HCT116 (cell line): ENCODE data around the gene ARFGEF3. TPM values are rescaled to one million over a fixed set of nuclear protein-coding genes. Genes with fewer than 3 reads are reported as not detected.

Experiments
- ATAC-seq: fragments of 200-7000 bp; cut with Tn5 transposase; 2 replicates; pipeline ENCODE4 v1.9.1; 2020; ENCODE audit warnings: mild to moderate bottlenecking, moderate library complexity
- BruUV-seq: library from RNA; stranded (reverse); fragments of 400-500 nt; replicated peaks from 2 replicates; lab custom pipeline; 2021; lab: Mats Ljungman, UMichigan
- CTCF ChIA-PET: fragments of 300-600 bp; sonication (Branson Sonifier 250); formaldehyde crosslinking; loops from one replicate; lab custom pipeline; 2021; ENCODE audit warnings: antibody characterized with exemption; lab: Charles Lee
- POLR2A ChIA-PET: fragments of 300-600, 350-600 bp; sonication (Branson Sonifier 250); formaldehyde crosslinking; loops from one replicate; lab custom pipeline; 2021; ENCODE audit warnings: antibody characterized with exemption; lab: Charles Lee
- RAD21 ChIA-PET, 2 experiments: fragments of 300-600 bp; sonication (Branson Sonifier 250); formaldehyde crosslinking; loops; one replicate each; lab custom pipeline; 2023; ENCODE audit warnings: low total read pairs in 2 of 2; ENCODE audit not compliant: uncharacterized antibody in 2 of 2, unreplicated experiment in 2 of 2, low non-redundant PET in 1 of 2; lab: Charles Lee
- DNase-seq: peaks from one replicate; pipeline ENCODE4 v3.0.0-alpha.2; 2010; ENCODE audit warnings: low read depth, low spot score
- H2AFZ ChIP-seq: fragments of 200-600 bp; shearing (Covaris generic), sonication (generic); 2 replicates; pipeline ENCODE4 v1.6.1; 2017; ENCODE audit warnings: low read depth, mixed run types, mixed read lengths, antibody characterized with exemption, low read length; ENCODE audit not compliant: poor library complexity, severe bottlenecking
- H3K27ac ChIP-seq: 2 replicates; pipeline ENCODE4 v1.5.1; 2012; ENCODE audit warnings: low read depth, low read length
- H3K27me3 ChIP-seq: fragments of 200-600 bp; sonication (generic); 2 replicates; pipeline ENCODE4 v1.6.1; 2016; ENCODE audit warnings: mixed run types, low read length, mixed read lengths; ENCODE audit not compliant: insufficient read depth
- H3K36me3 ChIP-seq, 2 experiments: fragments of 200-500 bp in 1 of 2; fragments of 200-600 bp in 1 of 2; sonication (Bioruptor generic) in 1 of 2; sonication (generic) in 1 of 2; 2 replicates each; pipeline versions ENCODE4 v1.5.1 to v1.6.1; 2014 to 2016; ENCODE audit warnings: low read length in 2 of 2, inconsistent platforms in 1 of 2, mixed read lengths in 1 of 2, mixed run types in 1 of 2; ENCODE audit not compliant: insufficient read depth in 2 of 2, control insufficient read depth in 1 of 2
- H3K4me1 ChIP-seq, 2 experiments: fragments of 200-600 bp in 1 of 2; sonication (generic) in 1 of 2; 2 replicates each; pipeline versions ENCODE4 v1.5.1 to v1.6.1; 2012 to 2017; ENCODE audit warnings: low read length in 2 of 2, inconsistent platforms in 1 of 2, mild to moderate bottlenecking in 1 of 2, mixed read lengths in 1 of 2, mixed run types in 1 of 2, moderate library complexity in 1 of 2; ENCODE audit not compliant: insufficient read depth in 2 of 2, control insufficient read depth in 1 of 2
- H3K4me2 ChIP-seq: fragments of 200-600 bp; sonication (generic); 2 replicates; pipeline ENCODE4 v1.6.1; 2017; ENCODE audit warnings: mixed run types, low read length, mixed read lengths
- H3K4me3 ChIP-seq, 2 experiments: fragments of 200-600 bp in 1 of 2; sonication (generic) in 1 of 2; replicated peaks in 1 of 2; 2 replicates each; pipeline ENCODE4 v1.5.1; 2011 to 2016; ENCODE audit warnings: low read length in 2 of 2, control low read depth in 1 of 2, low read depth in 1 of 2, mild to moderate bottlenecking in 1 of 2, mixed read lengths in 1 of 2, mixed run types in 1 of 2
- H3K79me2 ChIP-seq: fragments of 200-600 bp; sonication (generic); 2 replicates; pipeline ENCODE4 v1.6.1; 2017; ENCODE audit warnings: mild to moderate bottlenecking, mixed run types, low read length, moderate library complexity, mixed read lengths; ENCODE audit not compliant: insufficient read depth
- H3K9ac ChIP-seq: fragments of 200-600 bp; sonication (generic); 2 replicates; pipeline ENCODE4 v1.6.1; 2016; ENCODE audit warnings: low read length, mixed read lengths
- H3K9me2 ChIP-seq: fragments of 200-600 bp; sonication (generic), shearing (Covaris generic); 2 replicates; pipeline ENCODE4 v1.6.1; 2017; ENCODE audit warnings: mixed run types, mild to moderate bottlenecking, moderate library complexity; ENCODE audit not compliant: insufficient read depth
- H3K9me3 ChIP-seq, 2 experiments: fragments of 200-500 bp in 1 of 2; fragments of 200-600 bp in 1 of 2; sonication (Bioruptor generic) in 1 of 2; sonication (generic) in 1 of 2; 2 replicates each; pipeline ENCODE4 v1.6.1; 2014 to 2017; ENCODE audit warnings: low read length in 2 of 2, mixed read lengths in 2 of 2, inconsistent platforms in 1 of 2, low read depth in 1 of 2, mild to moderate bottlenecking in 1 of 2, mixed run types in 1 of 2, moderate library complexity in 1 of 2; ENCODE audit not compliant: control insufficient read depth in 1 of 2, insufficient read depth in 1 of 2
- H4K20me1 ChIP-seq: fragments of 200-600 bp; sonication (generic), shearing (Covaris generic); 2 replicates; pipeline ENCODE4 v1.6.1; 2017; ENCODE audit warnings: mixed run types, mild to moderate bottlenecking, moderate library complexity; ENCODE audit not compliant: insufficient read depth
- ATF3 ChIP-seq: IDR thresholded peaks from 2 replicates; pipeline ENCODE4 v1.6.1; 2012
- CBX3 ChIP-seq: IDR thresholded peaks from 2 replicates; pipeline ENCODE4 v1.6.1; 2012; ENCODE audit warnings: low read depth
- CEBPB ChIP-seq: IDR thresholded peaks from 2 replicates; pipeline ENCODE4 v1.6.1; 2012; ENCODE audit warnings: low read depth
- EZH2 ChIP-seq: fragments of 200-600 bp; sonication (generic); IDR thresholded peaks from 2 replicates; pipeline ENCODE4 v1.6.1; 2017; ENCODE audit warnings: antibody characterized with exemption, mixed run types
- EZH2phosphoT487 ChIP-seq: fragments of 200-600 bp; IDR thresholded peaks from 2 replicates; pipeline ENCODE4 v1.6.1; 2018; ENCODE audit warnings: antibody characterized with exemption, borderline replicate concordance
- JUND ChIP-seq: IDR thresholded peaks from 2 replicates; pipeline ENCODE4 v1.6.1; 2012
- POLR2AphosphoS5 ChIP-seq: IDR thresholded peaks from 2 replicates; pipeline ENCODE4 v1.6.1; 2011; ENCODE audit warnings: mild to moderate bottlenecking, low read depth, low read length, moderate library complexity
- RAD21 ChIP-seq: IDR thresholded peaks from 2 replicates; pipeline ENCODE4 v1.6.1; 2012; ENCODE audit warnings: low read depth, mild to moderate bottlenecking
- SIN3A ChIP-seq: IDR thresholded peaks from 2 replicates; pipeline ENCODE4 v1.6.1; 2012; ENCODE audit warnings: low read depth
- SP1 ChIP-seq: IDR thresholded peaks from 2 replicates; pipeline ENCODE4 v1.6.1; 2012; ENCODE audit warnings: low read depth
- SRF ChIP-seq: IDR thresholded peaks from 2 replicates; pipeline ENCODE4 v1.6.1; 2012; ENCODE audit warnings: low read depth
- TCF7L2 ChIP-seq: IDR thresholded peaks from 2 replicates; pipeline ENCODE4 v1.7.0; 2011; ENCODE audit warnings: borderline replicate concordance, inconsistent platforms; ENCODE audit not compliant: insufficient read depth, insufficient read length; ENCODE audit errors: extremely low read depth
- YY1 ChIP-seq: IDR thresholded peaks from 2 replicates; pipeline ENCODE4 v1.6.1; 2011; ENCODE audit warnings: low read length, low read depth, moderate library complexity, mild to moderate bottlenecking; ENCODE audit not compliant: insufficient replicate concordance; ENCODE audit errors: extremely low read depth
- ZNF274 ChIP-seq: fragments of 200-500 bp; sonication (Bioruptor generic); IDR thresholded peaks from 2 replicates; pipeline ENCODE4 v1.6.1; 2014; ENCODE audit warnings: mild to moderate bottlenecking, low read depth, low read length, inconsistent platforms
- intact Hi-C: fragments of 100-400 bp; cut with micrococcal nuclease; formaldehyde crosslinking; loops from 2 replicates; pipeline ENCODE4 v1.10.0; 2022
- total RNA-seq: library from RNA; stranded (reverse); gene quantifications from one replicate; pipeline ENCODE4 v1.2.1, GENCODE V29; 2021; ENCODE audit not compliant: unreplicated experiment
- TF ChIP-seq, protein P1 (sequence below): IDR thresholded peaks from 2 replicates; pipeline ENCODE4 v1.6.1; 2011; ENCODE audit warnings: mild to moderate bottlenecking, low read length, moderate library complexity; ENCODE audit not compliant: insufficient replicate concordance; ENCODE audit errors: extremely low read depth

Gene ARFGEF3
- total RNA-seq, 1 experiment from 2014 or later: 3.8 TPM

GRCh38 chr6:138201836-138202235 lies 40.1 kb downstream of the ARFGEF3 start (continued):
- TF ChIP-seq CEBPB (no peak), YY1 (no peak), ATF3 (no peak), SRF (no peak), EZH2phosphoT487 (no peak), TCF7L2 (no peak), CBX3 (no peak), SIN3A (no peak), POLR2AphosphoS5 (no peak)

- H3K9me3 ChIP-seq: no peaks in the 10 kb centered on the region
- no peaks in the 10 kb centered on the region for H4K20me1 ChIP-seq
- no peaks in the 10 kb centered on the region for H3K9me2 ChIP-seq
- no peaks in the 10 kb centered on the region for H3K79me2 ChIP-seq
- H3K27me3 ChIP-seq: no peaks in the 10 kb centered on the region
- POLR2A ChIA-PET: no interaction called here
- RAD21 ChIA-PET: no interaction called here
- no peak overlapping the region for H2AFZ ChIP-seq
- H3K4me3 ChIP-seq: no peak overlapping the region
- TF ChIP-seq ZNF274 (no peak), RAD21 (no peak), POLR2AphosphoS5 (no peak), ATF3 (no peak), SP1 (no peak), JUND (no peak), SIN3A (no peak), EZH2 (no peak), SRF (no peak), CBX3 (no peak), TCF7L2 (no peak)
- TF ChIP-seq, protein P1, sequence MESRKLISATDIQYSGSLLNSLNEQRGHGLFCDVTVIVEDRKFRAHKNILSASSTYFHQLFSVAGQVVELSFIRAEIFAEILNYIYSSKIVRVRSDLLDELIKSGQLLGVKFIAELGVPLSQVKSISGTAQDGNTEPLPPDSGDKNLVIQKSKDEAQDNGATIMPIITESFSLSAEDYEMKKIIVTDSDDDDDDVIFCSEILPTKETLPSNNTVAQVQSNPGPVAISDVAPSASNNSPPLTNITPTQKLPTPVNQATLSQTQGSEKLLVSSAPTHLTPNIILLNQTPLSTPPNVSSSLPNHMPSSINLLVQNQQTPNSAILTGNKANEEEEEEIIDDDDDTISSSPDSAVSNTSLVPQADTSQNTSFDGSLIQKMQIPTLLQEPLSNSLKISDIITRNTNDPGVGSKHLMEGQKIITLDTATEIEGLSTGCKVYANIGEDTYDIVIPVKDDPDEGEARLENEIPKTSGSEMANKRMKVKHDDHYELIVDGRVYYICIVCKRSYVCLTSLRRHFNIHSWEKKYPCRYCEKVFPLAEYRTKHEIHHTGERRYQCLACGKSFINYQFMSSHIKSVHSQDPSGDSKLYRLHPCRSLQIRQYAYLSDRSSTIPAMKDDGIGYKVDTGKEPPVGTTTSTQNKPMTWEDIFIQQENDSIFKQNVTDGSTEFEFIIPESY: no peak
- no peak overlapping the region for H3K9ac ChIP-seq
- CTCF ChIA-PET: no interaction called here
- no peak for ATAC-seq
- H3K27ac ChIP-seq: no peak overlapping the region
- no peaks in the 10 kb centered on the region for H3K4me1 ChIP-seq
- intact Hi-C loops: no loop called here
- H3K4me2 ChIP-seq: no peak overlapping the region
- no TSS peak for BruUV-seq
- no peaks in the 10 kb centered on the region for H3K36me3 ChIP-seq
- no peak for DNase-seq
These were observed 41.6 kb downstream of the ARFGEF3 start for GRCh38 chr6:138203315-138203714.
